Measurements from ENCODE around the gene GET3. TPM values are rescaled to one million over a fixed set of nuclear protein-coding genes. Genes with fewer than 3 reads are reported as not detected.

The GET3 gene
- total and polyA plus RNA-seq, 2 of the 13 experiments (the other 11 are each of a cell fraction or from before 2014, with no cell fraction given), result 57.7 to 59.4 TPM

DNA sequence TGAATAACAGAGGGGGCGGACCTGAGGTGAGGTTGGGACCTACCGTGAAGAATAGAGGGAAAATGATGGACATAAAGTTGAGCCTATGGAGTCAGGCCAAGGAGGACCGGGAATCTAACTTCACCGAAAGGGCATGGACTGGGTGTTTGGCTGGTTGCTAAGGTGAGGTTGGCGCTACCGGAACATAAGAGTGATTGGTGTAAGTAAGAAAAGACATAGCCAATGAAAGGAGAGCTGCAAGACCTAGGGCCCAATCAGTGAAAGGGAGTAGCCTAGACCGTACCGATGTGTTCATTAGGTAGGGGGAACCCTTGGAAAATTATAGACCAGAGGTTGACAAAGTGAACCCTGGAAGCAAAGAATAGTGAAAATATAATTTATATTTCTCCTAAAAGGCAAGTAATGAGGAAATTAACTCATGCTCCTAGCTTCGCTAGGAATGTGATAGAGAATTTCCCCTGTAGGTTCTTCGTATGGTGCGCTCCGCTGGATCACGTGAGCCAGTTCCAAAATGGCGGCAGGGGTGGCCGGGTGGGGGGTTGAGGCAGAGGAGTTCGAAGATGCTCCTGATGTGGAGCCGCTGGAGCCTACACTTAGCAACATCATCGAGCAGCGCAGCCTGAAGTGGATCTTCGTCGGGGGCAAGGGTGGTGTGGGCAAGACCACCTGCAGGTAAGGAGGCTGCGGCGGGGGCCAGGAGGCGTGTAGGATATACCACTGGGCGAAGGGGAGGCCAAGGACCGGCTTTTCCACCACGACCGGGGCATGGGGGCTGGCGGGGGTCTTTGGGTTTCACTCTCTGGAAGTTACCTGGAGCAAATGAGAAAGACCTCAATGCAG lies at the start of gene GET3 (continued):
- TF ChIP-seq TBL1XR1 (IDR thresholded peaks at IDR 0.05; ENCODE audit: borderline replicate concordance, low read length, partially characterized antibody), result peak; percentile 19
- TF ChIP-seq TRIM24 (CRISPR knock-in tag; IDR thresholded peaks at IDR 0.05), result no peak
- TF ChIP-seq NCOA1 (CRISPR knock-in tag; IDR thresholded peaks at IDR 0.05), result no peak
- TF ChIP-seq ZNF747 (CRISPR knock-in tag; IDR thresholded peaks at IDR 0.05; ENCODE audit: borderline replicate concordance), result no peak
- TF ChIP-seq ZNF546 (CRISPR knock-in tag; conservative IDR thresholded peaks at IDR 0.05), result no peak
- no peak for TF ChIP-seq ZNF460 (CRISPR knock-in tag; IDR thresholded peaks at IDR 0.05; ENCODE audit: borderline replicate concordance)
- no peak; the same call in 1 of the 2 replicates for TF ChIP-seq ATF7-NPFF (CRISPR knock-in tag; IDR thresholded peaks at IDR 0.05; ENCODE audit: low read depth)
- TF ChIP-seq, protein P1, sequence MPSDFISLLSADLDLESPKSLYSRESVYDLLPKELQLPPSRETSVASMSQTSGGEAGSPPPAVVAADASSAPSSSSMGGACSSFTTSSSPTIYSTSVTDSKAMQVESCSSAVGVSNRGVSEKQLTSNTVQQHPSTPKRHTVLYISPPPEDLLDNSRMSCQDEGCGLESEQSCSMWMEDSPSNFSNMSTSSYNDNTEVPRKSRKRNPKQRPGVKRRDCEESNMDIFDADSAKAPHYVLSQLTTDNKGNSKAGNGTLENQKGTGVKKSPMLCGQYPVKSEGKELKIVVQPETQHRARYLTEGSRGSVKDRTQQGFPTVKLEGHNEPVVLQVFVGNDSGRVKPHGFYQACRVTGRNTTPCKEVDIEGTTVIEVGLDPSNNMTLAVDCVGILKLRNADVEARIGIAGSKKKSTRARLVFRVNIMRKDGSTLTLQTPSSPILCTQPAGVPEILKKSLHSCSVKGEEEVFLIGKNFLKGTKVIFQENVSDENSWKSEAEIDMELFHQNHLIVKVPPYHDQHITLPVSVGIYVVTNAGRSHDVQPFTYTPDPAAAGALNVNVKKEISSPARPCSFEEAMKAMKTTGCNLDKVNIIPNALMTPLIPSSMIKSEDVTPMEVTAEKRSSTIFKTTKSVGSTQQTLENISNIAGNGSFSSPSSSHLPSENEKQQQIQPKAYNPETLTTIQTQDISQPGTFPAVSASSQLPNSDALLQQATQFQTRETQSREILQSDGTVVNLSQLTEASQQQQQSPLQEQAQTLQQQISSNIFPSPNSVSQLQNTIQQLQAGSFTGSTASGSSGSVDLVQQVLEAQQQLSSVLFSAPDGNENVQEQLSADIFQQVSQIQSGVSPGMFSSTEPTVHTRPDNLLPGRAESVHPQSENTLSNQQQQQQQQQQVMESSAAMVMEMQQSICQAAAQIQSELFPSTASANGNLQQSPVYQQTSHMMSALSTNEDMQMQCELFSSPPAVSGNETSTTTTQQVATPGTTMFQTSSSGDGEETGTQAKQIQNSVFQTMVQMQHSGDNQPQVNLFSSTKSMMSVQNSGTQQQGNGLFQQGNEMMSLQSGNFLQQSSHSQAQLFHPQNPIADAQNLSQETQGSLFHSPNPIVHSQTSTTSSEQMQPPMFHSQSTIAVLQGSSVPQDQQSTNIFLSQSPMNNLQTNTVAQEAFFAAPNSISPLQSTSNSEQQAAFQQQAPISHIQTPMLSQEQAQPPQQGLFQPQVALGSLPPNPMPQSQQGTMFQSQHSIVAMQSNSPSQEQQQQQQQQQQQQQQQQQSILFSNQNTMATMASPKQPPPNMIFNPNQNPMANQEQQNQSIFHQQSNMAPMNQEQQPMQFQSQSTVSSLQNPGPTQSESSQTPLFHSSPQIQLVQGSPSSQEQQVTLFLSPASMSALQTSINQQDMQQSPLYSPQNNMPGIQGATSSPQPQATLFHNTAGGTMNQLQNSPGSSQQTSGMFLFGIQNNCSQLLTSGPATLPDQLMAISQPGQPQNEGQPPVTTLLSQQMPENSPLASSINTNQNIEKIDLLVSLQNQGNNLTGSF (CRISPR knock-in tag; IDR thresholded peaks at IDR 0.05), result no peak
- no peak for TF ChIP-seq ZSCAN20 (CRISPR knock-in tag; IDR thresholded peaks at IDR 0.05; ENCODE audit: borderline replicate concordance)
- TF ChIP-seq ARNT2 (CRISPR knock-in tag; IDR thresholded peaks at IDR 0.05; ENCODE audit: low read depth), result no peak; the same call in 1 of the 2 replicates
- TF ChIP-seq ZNF343 (CRISPR knock-in tag; IDR thresholded peaks at IDR 0.05), result 0 out of 2 replicates have a peak, but pooled peaks have one; percentile 69
- TF ChIP-seq, protein P2, sequence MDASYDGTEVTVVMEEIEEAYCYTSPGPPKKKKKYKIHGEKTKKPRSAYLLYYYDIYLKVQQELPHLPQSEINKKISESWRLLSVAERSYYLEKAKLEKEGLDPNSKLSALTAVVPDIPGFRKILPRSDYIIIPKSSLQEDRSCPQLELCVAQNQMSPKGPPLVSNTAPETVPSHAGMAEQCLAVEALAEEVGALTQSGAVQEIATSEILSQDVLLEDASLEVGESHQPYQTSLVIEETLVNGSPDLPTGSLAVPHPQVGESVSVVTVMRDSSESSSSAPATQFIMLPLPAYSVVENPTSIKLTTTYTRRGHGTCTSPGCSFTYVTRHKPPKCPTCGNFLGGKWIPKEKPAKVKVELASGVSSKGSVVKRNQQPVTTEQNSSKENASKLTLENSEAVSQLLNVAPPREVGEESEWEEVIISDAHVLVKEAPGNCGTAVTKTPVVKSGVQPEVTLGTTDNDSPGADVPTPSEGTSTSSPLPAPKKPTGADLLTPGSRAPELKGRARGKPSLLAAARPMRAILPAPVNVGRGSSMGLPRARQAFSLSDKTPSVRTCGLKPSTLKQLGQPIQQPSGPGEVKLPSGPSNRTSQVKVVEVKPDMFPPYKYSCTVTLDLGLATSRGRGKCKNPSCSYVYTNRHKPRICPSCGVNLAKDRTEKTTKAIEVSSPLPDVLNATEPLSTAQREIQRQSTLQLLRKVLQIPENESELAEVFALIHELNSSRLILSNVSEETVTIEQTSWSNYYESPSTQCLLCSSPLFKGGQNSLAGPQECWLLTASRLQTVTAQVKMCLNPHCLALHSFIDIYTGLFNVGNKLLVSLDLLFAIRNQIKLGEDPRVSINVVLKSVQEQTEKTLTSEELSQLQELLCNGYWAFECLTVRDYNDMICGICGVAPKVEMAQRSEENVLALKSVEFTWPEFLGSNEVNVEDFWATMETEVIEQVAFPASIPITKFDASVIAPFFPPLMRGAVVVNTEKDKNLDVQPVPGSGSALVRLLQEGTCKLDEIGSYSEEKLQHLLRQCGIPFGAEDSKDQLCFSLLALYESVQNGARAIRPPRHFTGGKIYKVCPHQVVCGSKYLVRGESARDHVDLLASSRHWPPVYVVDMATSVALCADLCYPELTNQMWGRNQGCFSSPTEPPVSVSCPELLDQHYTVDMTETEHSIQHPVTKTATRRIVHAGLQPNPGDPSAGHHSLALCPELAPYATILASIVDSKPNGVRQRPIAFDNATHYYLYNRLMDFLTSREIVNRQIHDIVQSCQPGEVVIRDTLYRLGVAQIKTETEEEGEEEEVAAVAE (CRISPR knock-in tag; IDR thresholded peaks at IDR 0.05; ENCODE audit: borderline replicate concordance), result peak; percentile 40
- TF ChIP-seq ZNF17 (CRISPR knock-in tag; IDR thresholded peaks at IDR 0.05), result no peak
- TF ChIP-seq ZC3H4 (CRISPR knock-in tag; IDR thresholded peaks at IDR 0.05; ENCODE audit: borderline replicate concordance), result no peak
- TF ChIP-seq ZNF670 (CRISPR knock-in tag; IDR thresholded peaks at IDR 0.05; ENCODE audit: borderline replicate concordance), result peak; percentile 56; the same call in 1 of the 2 replicates
- TF ChIP-seq THAP11 (CRISPR knock-in tag; IDR thresholded peaks at IDR 0.05), result peak; percentile 87
- no peak for TF ChIP-seq ZNF598 (CRISPR knock-in tag; IDR thresholded peaks at IDR 0.05; ENCODE audit: borderline replicate concordance)
- 0 out of 2 replicates have a peak, but pooled peaks have one; percentile 28 for TF ChIP-seq MAZ (IDR thresholded peaks at IDR 0.05; ENCODE audit: borderline replicate concordance, low read depth, low read length)
- peak; percentile 36; the same call in 1 of the 2 replicates for TF ChIP-seq MAZ (CRISPR knock-in tag; IDR thresholded peaks at IDR 0.05; ENCODE audit: low read depth)
- TF ChIP-seq TAF15 (IDR thresholded peaks at IDR 0.05; ENCODE audit: low read depth, low read length, poor library complexity, severe bottlenecking), result no peak

All from HepG2 (cell line).